ENCODE data around the gene MORN5. TPM values are rescaled to one million over a fixed set of nuclear protein-coding genes. Genes with fewer than 3 reads are reported as not detected.

The MORN5 gene
- total and polyA plus RNA-seq, 8 donors, result 1.2 to 7.2 (median 4.2) TPM; not detected in 1

DNA sequence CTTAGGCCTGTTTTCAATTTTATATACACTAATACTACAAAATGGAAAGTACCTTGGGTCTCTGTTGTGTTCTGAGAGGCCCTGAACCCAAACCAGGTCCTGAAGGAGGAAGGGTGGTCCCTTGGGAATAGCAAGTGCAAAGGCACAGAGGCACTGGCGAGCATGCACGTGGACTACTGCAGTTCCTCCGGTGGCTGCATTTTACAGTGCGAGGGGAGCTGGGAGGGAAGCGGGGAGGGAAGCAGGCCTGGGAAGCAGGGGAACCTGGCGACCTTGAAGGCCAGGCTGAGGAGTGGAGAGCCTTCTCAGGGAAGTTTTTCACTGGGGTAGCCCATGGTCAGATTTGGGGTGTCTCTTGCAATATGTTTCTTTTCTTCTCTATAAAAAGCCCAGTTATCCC lies 33.9 kb downstream of the MORN5 start:
- DNase-seq, result no peak
- Histone ChIP-seq H3K4me1 (no peaks in the 10 kb centered on the region), H3K27ac (no peak overlapping the region), H3K36me3 (no peaks in the 10 kb centered on the region), H3K4me3 (no peak overlapping the region), H3K9me3 (no peaks in the 10 kb centered on the region), H3K27me3 (peaks cover 0 to 9% of the 10 kb centered on the region in 2 donors)
- intact Hi-C loops (cut with DNase I), result no loop called here
- TF ChIP-seq, protein P1, sequence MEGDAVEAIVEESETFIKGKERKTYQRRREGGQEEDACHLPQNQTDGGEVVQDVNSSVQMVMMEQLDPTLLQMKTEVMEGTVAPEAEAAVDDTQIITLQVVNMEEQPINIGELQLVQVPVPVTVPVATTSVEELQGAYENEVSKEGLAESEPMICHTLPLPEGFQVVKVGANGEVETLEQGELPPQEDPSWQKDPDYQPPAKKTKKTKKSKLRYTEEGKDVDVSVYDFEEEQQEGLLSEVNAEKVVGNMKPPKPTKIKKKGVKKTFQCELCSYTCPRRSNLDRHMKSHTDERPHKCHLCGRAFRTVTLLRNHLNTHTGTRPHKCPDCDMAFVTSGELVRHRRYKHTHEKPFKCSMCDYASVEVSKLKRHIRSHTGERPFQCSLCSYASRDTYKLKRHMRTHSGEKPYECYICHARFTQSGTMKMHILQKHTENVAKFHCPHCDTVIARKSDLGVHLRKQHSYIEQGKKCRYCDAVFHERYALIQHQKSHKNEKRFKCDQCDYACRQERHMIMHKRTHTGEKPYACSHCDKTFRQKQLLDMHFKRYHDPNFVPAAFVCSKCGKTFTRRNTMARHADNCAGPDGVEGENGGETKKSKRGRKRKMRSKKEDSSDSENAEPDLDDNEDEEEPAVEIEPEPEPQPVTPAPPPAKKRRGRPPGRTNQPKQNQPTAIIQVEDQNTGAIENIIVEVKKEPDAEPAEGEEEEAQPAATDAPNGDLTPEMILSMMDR (IDR thresholded peaks at IDR 0.05), result no peak
- no peak for ATAC-seq

DNA sequence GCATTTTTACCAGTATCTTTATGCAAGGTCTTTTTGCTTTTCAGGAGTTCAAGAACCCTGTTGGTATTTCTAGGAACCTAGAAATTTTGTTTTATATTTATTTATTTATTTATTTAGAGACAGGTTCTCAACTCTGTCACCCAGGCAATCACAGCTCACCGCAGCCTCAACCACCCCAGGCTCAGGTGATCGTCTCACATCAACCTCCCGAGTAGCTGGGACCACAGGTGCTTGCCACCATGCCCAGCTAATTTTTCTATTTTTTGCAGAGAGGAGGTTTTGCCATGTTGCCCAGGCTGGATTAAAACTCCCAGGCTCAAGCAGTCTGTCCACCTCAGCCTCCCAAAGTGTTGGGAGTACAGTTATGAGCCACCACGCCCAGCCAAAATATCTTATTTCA lies 36.2 kb downstream of the MORN5 start:
- H3K27me3 ChIP-seq, result peaks cover 0 to 9% of the 10 kb centered on the region in 2 donors
- intact Hi-C loops (cut with DNase I), result no loop called here
- TF ChIP-seq, protein P1 (IDR thresholded peaks at IDR 0.05), result no peak
- no peak overlapping the region for H3K27ac ChIP-seq
- H3K4me1 ChIP-seq, result no peaks in the 10 kb centered on the region
- DNase-seq, result no peak
- no peaks in the 10 kb centered on the region for H3K36me3 ChIP-seq
- no peak overlapping the region for H3K4me3 ChIP-seq
- ATAC-seq, result no peak
- no peaks in the 10 kb centered on the region for H3K9me3 ChIP-seq

DNA sequence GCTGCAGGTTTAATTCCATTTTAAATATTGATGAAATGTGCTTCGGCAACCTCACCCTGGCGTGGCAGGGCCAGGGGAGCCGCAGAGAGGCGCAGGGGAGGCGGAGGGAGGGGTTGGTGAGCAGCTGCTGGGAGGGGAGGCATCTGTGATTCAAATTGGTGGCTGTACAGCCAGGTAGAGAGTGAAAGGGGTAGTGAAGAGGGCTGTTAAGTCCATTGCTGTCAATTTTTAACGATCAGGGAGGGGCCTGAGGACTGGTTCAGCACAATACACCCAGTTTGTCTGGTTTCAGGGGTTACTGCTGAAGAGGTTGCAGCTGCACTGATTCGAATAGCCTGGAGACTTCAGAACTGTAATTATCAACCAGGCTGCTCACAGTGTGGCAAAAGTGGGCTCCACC lies 37.7 kb downstream of the MORN5 start:
- Histone ChIP-seq H3K4me1 (no peaks in the 10 kb centered on the region), H3K27ac (no peak overlapping the region), H3K36me3 (no peaks in the 10 kb centered on the region), H3K9me3 (no peaks in the 10 kb centered on the region), H3K27me3 (peaks cover 0 to 9% of the 10 kb centered on the region in 2 donors), H3K4me3 (no peak overlapping the region)
- DNase-seq, result peak in 1 of 4 donors; percentile 68
- TF ChIP-seq, protein P1 (IDR thresholded peaks at IDR 0.05), result no peak
- no peak for ATAC-seq
- intact Hi-C loops (cut with DNase I), result no loop called here

DNA sequence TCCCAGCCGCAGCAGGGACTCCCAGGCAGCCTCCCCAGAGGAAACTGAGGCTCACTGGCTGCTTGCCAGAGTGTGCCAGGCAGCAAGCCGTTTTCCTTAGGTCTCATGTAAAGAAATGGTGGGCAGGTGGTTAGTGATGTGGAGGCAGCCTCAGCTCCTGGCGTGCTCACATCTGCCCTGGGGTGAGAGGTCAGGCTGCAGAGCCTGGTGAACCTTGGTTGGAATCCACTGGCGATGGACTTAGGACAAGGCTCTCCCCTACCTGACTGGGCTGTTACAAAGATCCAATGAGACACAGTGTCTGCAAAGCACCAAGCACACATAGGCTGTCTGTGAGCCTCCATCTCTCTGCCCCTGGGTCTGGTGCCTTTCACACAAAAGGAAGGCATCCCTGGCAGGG lies 38.2 kb downstream of the MORN5 start:
- no peaks in the 10 kb centered on the region for H3K9me3 ChIP-seq
- H3K27me3 ChIP-seq, result peaks cover 0 to 9% of the 10 kb centered on the region in 2 donors
- DNase-seq (no peak), ATAC-seq (no peak)
- TF ChIP-seq, protein P1 (IDR thresholded peaks at IDR 0.05), result no peak
- no peaks in the 10 kb centered on the region for H3K4me1 ChIP-seq
- no peak overlapping the region for H3K4me3 ChIP-seq
- intact Hi-C loops (cut with DNase I), result no loop called here
- no peak overlapping the region for H3K27ac ChIP-seq
- no peaks in the 10 kb centered on the region for H3K36me3 ChIP-seq

DNA sequence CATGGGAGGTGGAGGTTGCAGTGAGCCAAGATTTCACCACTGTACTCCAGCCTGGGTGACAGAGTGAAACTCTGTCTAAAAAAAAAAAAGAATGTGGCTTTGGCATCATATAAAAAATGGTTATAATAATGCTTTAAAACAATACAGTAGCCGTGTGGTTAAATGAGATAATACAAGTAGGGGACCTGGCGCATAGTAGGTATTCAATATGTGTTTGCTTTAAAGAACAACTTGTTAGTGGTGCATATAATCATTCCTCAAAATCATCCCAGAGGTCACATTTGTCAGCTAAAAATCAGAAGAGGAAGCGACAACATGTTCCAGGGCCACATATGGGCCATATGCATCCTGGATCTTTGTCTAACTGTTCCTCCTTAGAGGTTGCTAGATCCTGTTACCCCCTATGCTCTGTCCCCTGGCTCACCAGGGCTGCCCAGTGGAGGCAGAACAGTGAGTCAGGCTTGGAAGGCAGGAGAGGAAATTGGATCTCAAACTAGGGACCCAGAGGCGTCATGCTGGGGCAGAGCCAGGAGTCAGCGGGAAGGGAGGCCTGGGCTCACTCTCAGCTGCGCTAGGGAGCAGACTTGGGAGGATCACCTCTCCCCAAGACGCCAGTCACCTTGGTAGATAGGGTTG lies 41.4 kb downstream of the MORN5 start:
- Histone ChIP-seq H3K4me1 (no peaks in the 10 kb centered on the region), H3K27me3 (peaks cover 0 to 9% of the 10 kb centered on the region in 2 donors), H3K4me3 (no peak overlapping the region), H3K27ac (no peak overlapping the region), H3K9me3 (no peaks in the 10 kb centered on the region), H3K36me3 (no peaks in the 10 kb centered on the region)
- TF ChIP-seq, protein P1 (IDR thresholded peaks at IDR 0.05), result no peak
- intact Hi-C loops (cut with DNase I), result no loop called here
- ATAC-seq (no peak), DNase-seq (peak in 1 of 4 donors; percentile 20)
